MM.1S (cell line): Measurements from ENCODE around the gene SLC47A2.

Experiments
- DNase-seq: peaks from one replicate; pipeline ENCODE4 v3.0.0-alpha.2; 2015
- H2AFZ ChIP-seq: fragments of 300-600 bp; sonication (generic); 2 replicates; pipeline ENCODE4 v1.6.0; 2016; ENCODE audit warnings: antibody characterized with exemption, low read length
- H3F3A ChIP-seq: fragments of 300-600 bp; sonication (generic); 2 replicates; pipeline ENCODE4 v1.6.1; 2016; ENCODE audit warnings: mild to moderate bottlenecking, antibody characterized with exemption, low read length, moderate library complexity, mixed read lengths; ENCODE audit not compliant: insufficient read depth
- H3K27ac ChIP-seq: fragments of 300-600 bp; sonication (generic); 2 replicates; pipeline ENCODE4 v1.5.1; 2016; ENCODE audit warnings: mild to moderate bottlenecking, low read length
- H3K27me3 ChIP-seq: fragments of 300-600 bp; sonication (generic); replicated peaks from 2 replicates; pipeline ENCODE4 v1.6.0; 2016; ENCODE audit warnings: low read length; ENCODE audit not compliant: insufficient read depth
- H3K36me3 ChIP-seq: fragments of 300-600 bp; sonication (generic); replicated peaks from 2 replicates; pipeline ENCODE4 v1.6.1; 2016; ENCODE audit warnings: mild to moderate bottlenecking, low read length, mixed read lengths; ENCODE audit not compliant: insufficient read depth
- H3K4me1 ChIP-seq: fragments of 300-600 bp; sonication (generic); 2 replicates; pipeline ENCODE4 v1.6.1; 2016; ENCODE audit warnings: low read length, mixed read lengths
- H3K4me2 ChIP-seq: fragments of 300-600 bp; sonication (generic); 2 replicates; pipeline ENCODE4 v1.6.0; 2016; ENCODE audit warnings: low read depth, low read length
- H3K4me3 ChIP-seq: fragments of 300-600 bp; sonication (generic); 2 replicates; pipeline ENCODE4 v1.5.1; 2016; ENCODE audit warnings: low read length, mixed read lengths
- H3K79me2 ChIP-seq: fragments of 300-600 bp; sonication (generic); 2 replicates; pipeline ENCODE4 v1.6.1; 2016; ENCODE audit warnings: mixed run types, low read length, mixed read lengths
- H3K9ac ChIP-seq: fragments of 300-600 bp; sonication (generic); 2 replicates; pipeline ENCODE4 v1.6.1; 2016; ENCODE audit warnings: low read length, mixed read lengths
- H3K9me2 ChIP-seq: fragments of 300-600 bp; sonication (generic); replicated peaks from 2 replicates; pipeline ENCODE4 v1.6.1; 2016; ENCODE audit warnings: mild to moderate bottlenecking, low read length, mixed read lengths; ENCODE audit not compliant: insufficient read depth
- H3K9me3 ChIP-seq: fragments of 300-600 bp; sonication (generic); replicated peaks from 2 replicates; pipeline ENCODE4 v1.6.1; 2016; ENCODE audit warnings: mild to moderate bottlenecking, low read length, mixed read lengths; ENCODE audit not compliant: insufficient read depth
- H4K20me1 ChIP-seq: fragments of 300-600 bp; sonication (generic); 2 replicates; pipeline ENCODE4 v1.6.1; 2016; ENCODE audit warnings: mild to moderate bottlenecking, low read length, moderate library complexity, mixed read lengths; ENCODE audit not compliant: insufficient read depth
- CTCF ChIP-seq: fragments of 300-600 bp; sonication (generic); IDR thresholded peaks from 2 replicates; pipeline ENCODE4 v1.5.1; 2016; ENCODE audit warnings: antibody characterized with exemption, low read length, mixed read lengths
- EZH2 ChIP-seq: fragments of 300-600 bp; sonication (generic); optimal IDR thresholded peaks from 2 replicates; pipeline ENCODE3; 2017; ENCODE audit warnings: low read depth, mild to moderate bottlenecking, antibody characterized with exemption, low read length, mixed read lengths
- EZH2phosphoT487 ChIP-seq: fragments of 300-600 bp; sonication (generic); IDR thresholded peaks from 2 replicates; pipeline ENCODE4 v1.6.1; 2018; ENCODE audit warnings: antibody characterized with exemption, low read length

SLC47A2 gene

GRCh38 chr17:19644493-19645210 lies 71.7 kb downstream of the SLC47A2 start:
- no peak for TF ChIP-seq EZH2
- TF ChIP-seq CTCF: no peak
- no peak for TF ChIP-seq EZH2phosphoT487
- no peak overlapping the region for H3K4me2 ChIP-seq

DNA sequence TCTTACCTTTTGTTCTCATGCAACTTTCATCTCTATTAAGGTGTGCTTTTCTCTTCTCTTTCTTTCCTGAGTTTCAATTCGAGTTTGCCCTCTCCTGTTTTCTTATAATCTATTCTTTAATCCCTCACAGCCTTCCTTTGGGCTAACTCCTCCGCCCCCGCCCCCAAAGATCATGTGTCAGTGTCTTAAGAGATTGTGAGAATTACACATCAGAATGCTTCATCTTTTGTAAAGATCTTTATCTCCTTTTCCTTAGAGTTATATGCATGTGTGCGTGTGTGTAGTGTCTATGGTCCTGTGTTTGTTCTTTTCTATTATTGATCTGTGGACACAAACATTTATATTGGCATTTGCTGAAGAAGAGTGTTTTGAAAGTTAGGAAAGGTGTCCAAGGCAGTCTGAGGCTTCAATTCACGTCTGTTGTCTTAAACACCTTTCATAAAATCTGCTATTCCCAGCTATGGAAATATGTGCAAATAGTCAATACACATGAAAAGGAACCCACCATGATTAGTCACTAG lies 74.0 kb downstream of the SLC47A2 start:
- Histone ChIP-seq H3K4me3 (no peak overlapping the region), H3K4me1 (peaks cover 13% of the 10 kb centered on the region), H3K9ac (no peak overlapping the region), H3K79me2 (no peaks in the 10 kb centered on the region), H3K4me2 (no peak overlapping the region), H3F3A (peaks cover 5% of the 10 kb centered on the region), H3K27ac (no peak overlapping the region), H4K20me1 (no peaks in the 10 kb centered on the region), H3K36me3 (no peaks in the 10 kb centered on the region), H2AFZ (no peak overlapping the region), H3K27me3 (no peaks in the 10 kb centered on the region), H3K9me3 (no peaks in the 10 kb centered on the region), H3K9me2 (no peaks in the 10 kb centered on the region)
- TF ChIP-seq EZH2: no peak
- TF ChIP-seq CTCF: no peak
- DNase-seq: no peak

More at GRCh38 chr17:19644493-19645210, 71.7 kb downstream of the SLC47A2 start:
- Histone ChIP-seq H3K9ac (no peak overlapping the region), H3K79me2 (peaks cover 6% of the 10 kb centered on the region), H3K36me3 (no peaks in the 10 kb centered on the region), H2AFZ (no peak overlapping the region), H3K4me3 (no peak overlapping the region), H3K4me1 (peaks cover 17% of the 10 kb centered on the region), H3K9me2 (no peaks in the 10 kb centered on the region), H3K9me3 (no peaks in the 10 kb centered on the region), H3K27me3 (no peaks in the 10 kb centered on the region), H3F3A (peaks cover 23% of the 10 kb centered on the region), H4K20me1 (no peaks in the 10 kb centered on the region), H3K27ac (no peak overlapping the region)
- no peak for DNase-seq

DNA sequence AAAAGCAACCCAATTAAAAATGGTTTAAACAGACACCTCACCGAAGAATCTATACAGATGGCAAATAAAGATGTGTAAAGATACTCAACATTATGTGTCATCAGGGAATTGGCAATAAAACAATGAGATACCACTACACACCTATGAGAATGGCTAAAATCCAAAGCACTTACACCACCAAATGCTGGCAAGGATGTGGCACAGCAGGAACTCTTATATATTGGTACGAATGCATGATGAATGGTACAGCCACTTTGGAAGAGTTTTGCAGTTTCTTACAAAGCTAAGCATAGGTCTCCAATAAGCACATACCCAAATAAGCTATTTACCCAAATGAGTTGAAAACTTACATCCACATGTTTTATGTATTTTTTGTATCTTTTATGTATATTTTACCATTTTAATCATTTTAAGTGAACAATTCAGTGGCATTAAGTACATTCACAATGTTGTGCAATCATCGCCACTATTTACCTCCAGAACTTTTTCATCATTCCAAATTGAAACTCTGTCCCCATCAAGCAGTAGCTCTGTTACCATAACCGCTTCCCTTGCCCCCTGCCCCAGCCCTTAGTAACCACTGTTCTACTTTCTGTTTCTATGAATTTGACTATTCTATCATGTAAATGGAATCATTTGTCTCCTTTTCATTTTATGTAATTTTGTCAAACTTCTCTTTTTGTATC lies 74.6 kb downstream of the SLC47A2 start:
- no peaks in the 10 kb centered on the region for H3K36me3 ChIP-seq
- no peak for DNase-seq
- H3K4me2 ChIP-seq: no peak overlapping the region
- no peak overlapping the region for H2AFZ ChIP-seq
- no peak overlapping the region for H3K9ac ChIP-seq
- no peak overlapping the region for H3K27ac ChIP-seq
- H3K4me1 ChIP-seq: peaks cover 7% of the 10 kb centered on the region
- TF ChIP-seq EZH2phosphoT487 (no peak), EZH2 (no peak), CTCF (no peak)
- no peaks in the 10 kb centered on the region for H3K27me3 ChIP-seq
- H3F3A ChIP-seq: no peaks in the 10 kb centered on the region; the same call in 1 of the 2 replicates
- no peaks in the 10 kb centered on the region for H3K9me3 ChIP-seq
- no peaks in the 10 kb centered on the region for H4K20me1 ChIP-seq
- H3K4me3 ChIP-seq: no peak overlapping the region
- no peaks in the 10 kb centered on the region for H3K9me2 ChIP-seq
- H3K79me2 ChIP-seq: no peaks in the 10 kb centered on the region
